Spleen (tissue), 7 donors: ENCODE data around the gene NFATC1.

ENCODE experiments used
- CTCF ChIP-seq, 11 experiments: fragments of 200-600 bp in 7 of 11; fragments of 450-650 bp in 4 of 11; sonication (generic) in 4 of 11; IDR thresholded peaks in 8 of 11; conservative IDR thresholded peaks in 3 of 11; 1 replicate in 7 of 11; 2 replicates in 4 of 11; pipeline versions ENCODE4 v1.4.0 to v1.8.0; 2016 to 2021; ENCODE audit warnings: antibody characterized with exemption in 11 of 11, inconsistent platforms in 4 of 11, mild to moderate bottlenecking in 1 of 11
- POLR2AphosphoS5 ChIP-seq, 3 donors: sonication (generic); formaldehyde crosslinking; IDR thresholded peaks; one replicate each; pipeline ENCODE4 v1.5.1; 2017; ENCODE audit warnings: antibody characterized with exemption in 3 of 3
- donor health status: DM: no; HTN: no; CAD: no; lungs with moderate emphysema.
- donor health status: DM: no; HTN: no; CAD: no.
- donor health status: DM: no; HTN: no; CAD: no.

- TF ChIP-seq POLR2AphosphoS5 (IDR thresholded peaks at IDR 0.05) (no peak), CTCF (IDR thresholded peaks at IDR 0.05 in 8 of 11, conservative IDR thresholded peaks at IDR 0.05 in 3 of 11) (no peak)
Observed at GRCh38 chr18:79527656-79528315, 132.1 kb downstream of the NFATC1 start.
